Parathyroid adenoma (tissue), 2 donors: Measurements from ENCODE around the gene ERGIC2.

ENCODE experiments used
- H2AFZ ChIP-seq: fragments of 300-600 bp; sonication (generic); one replicate; pipeline ENCODE4 v1.7.0; 2017; ENCODE audit warnings: antibody characterized with exemption, mild to moderate bottlenecking
- H3K27ac ChIP-seq: fragments of 300-600 bp; sonication (generic); one replicate; pipeline ENCODE4 v1.7.0; 2017
- H3K27me3 ChIP-seq: fragments of 300-600 bp; sonication (generic); one replicate; pipeline ENCODE4 v1.7.0; 2017; ENCODE audit warnings: low read length; ENCODE audit not compliant: control insufficient read depth, insufficient read depth
- H3K36me3 ChIP-seq: fragments of 300-600 bp; sonication (generic); one replicate; pipeline ENCODE4 v1.7.0; 2017; ENCODE audit warnings: low read length; ENCODE audit not compliant: control insufficient read depth, insufficient read depth
- H3K4me1 ChIP-seq: fragments of 300-600 bp; sonication (generic); one replicate; pipeline ENCODE4 v1.7.0; 2017; ENCODE audit warnings: control low read depth
- H3K4me2 ChIP-seq: fragments of 300-600 bp; sonication (generic); one replicate; pipeline ENCODE4 v1.7.0; 2017; ENCODE audit warnings: low read length
- H3K4me3 ChIP-seq: fragments of 300-600 bp; sonication (generic); one replicate; pipeline ENCODE4 v1.7.0; 2017; ENCODE audit warnings: low read depth, low read length
- H3K79me2 ChIP-seq: fragments of 300-600 bp; sonication (generic); one replicate; pipeline ENCODE4 v1.7.0; 2017; ENCODE audit warnings: control low read depth
- H3K9ac ChIP-seq: fragments of 300-600 bp; sonication (generic); one replicate; pipeline ENCODE4 v1.7.0; 2017; ENCODE audit warnings: mild to moderate bottlenecking
- H3K9me3 ChIP-seq: fragments of 300-600 bp; sonication (generic); one replicate; pipeline ENCODE4 v1.7.0; 2017; ENCODE audit warnings: low read length; ENCODE audit not compliant: control insufficient read depth
- TF ChIP-seq, protein P1 (sequence below): fragments of 300-600 bp; sonication (generic); IDR thresholded peaks from one replicate; pipeline ENCODE4 v1.7.0; 2017; ENCODE audit warnings: antibody characterized with exemption, mild to moderate bottlenecking
- donor health status: primary hyperparathyroidism.

Gene ERGIC2

GRCh38 chr12:29322157-29322556 is 58.8 kb downstream of the ERGIC2 start:
- no peaks in the 10 kb centered on the region for H3K79me2 ChIP-seq
- H3K9me3 ChIP-seq: no peaks in the 10 kb centered on the region
- no peak overlapping the region for H3K9ac ChIP-seq
- no peak overlapping the region for H2AFZ ChIP-seq
- peaks cover 5% of the 10 kb centered on the region for H3K4me1 ChIP-seq
- H3K27ac ChIP-seq: no peak overlapping the region
- TF ChIP-seq, protein P1, sequence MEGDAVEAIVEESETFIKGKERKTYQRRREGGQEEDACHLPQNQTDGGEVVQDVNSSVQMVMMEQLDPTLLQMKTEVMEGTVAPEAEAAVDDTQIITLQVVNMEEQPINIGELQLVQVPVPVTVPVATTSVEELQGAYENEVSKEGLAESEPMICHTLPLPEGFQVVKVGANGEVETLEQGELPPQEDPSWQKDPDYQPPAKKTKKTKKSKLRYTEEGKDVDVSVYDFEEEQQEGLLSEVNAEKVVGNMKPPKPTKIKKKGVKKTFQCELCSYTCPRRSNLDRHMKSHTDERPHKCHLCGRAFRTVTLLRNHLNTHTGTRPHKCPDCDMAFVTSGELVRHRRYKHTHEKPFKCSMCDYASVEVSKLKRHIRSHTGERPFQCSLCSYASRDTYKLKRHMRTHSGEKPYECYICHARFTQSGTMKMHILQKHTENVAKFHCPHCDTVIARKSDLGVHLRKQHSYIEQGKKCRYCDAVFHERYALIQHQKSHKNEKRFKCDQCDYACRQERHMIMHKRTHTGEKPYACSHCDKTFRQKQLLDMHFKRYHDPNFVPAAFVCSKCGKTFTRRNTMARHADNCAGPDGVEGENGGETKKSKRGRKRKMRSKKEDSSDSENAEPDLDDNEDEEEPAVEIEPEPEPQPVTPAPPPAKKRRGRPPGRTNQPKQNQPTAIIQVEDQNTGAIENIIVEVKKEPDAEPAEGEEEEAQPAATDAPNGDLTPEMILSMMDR: no peak
- H3K4me2 ChIP-seq: no peak overlapping the region
- H3K4me3 ChIP-seq: no peak overlapping the region
- no peaks in the 10 kb centered on the region for H3K27me3 ChIP-seq
- no peaks in the 10 kb centered on the region for H3K36me3 ChIP-seq

- Histone ChIP-seq H3K4me2 (no peak overlapping the region), H3K9me3 (no peaks in the 10 kb centered on the region), H3K36me3 (no peaks in the 10 kb centered on the region), H3K27ac (no peak overlapping the region), H3K79me2 (no peaks in the 10 kb centered on the region), H3K4me1 (peaks cover 5% of the 10 kb centered on the region), H3K27me3 (no peaks in the 10 kb centered on the region), H2AFZ (no peak overlapping the region), H3K4me3 (no peak overlapping the region), H3K9ac (no peak overlapping the region)
- TF ChIP-seq, protein P1: no peak
These were observed 60.5 kb downstream of the ERGIC2 start for GRCh38 chr12:29320295-29321085.

DNA sequence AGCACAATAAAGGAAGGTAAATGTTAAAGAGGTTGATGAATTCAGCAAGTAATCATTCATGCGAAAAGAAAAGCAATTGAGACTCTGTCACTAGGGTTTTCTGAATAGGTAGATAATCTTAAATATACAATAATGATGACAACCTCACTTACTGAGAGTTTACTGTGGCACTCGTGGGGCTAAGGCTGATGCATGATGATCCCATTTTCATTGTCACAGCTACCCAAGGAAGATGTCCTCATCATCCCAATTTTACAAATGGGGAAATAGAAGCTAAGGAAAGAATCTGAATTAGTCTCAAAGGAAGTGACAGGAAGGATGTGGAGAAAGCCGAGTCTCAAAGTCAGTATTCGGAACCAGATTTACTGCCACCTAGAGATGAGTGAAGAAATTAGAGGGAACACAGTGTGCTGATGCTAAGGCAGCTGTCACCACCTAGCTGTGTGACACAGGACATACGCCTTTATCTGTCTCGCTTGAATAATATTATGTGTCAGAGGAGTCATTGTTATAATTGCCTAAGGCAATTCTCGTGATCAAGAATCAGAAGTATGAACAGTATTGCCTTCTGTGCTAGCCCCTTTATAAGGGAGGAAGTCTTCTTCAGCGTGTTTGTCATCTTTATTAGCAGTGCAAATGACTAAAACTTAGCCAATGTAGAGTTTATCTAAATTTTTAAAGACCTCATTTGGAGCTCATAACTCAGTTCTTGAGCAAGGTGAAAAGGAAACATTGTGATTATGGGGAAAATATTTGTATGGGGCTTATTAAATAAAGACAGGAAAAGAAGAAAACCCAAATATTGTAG is 63.2 kb downstream of the ERGIC2 start:
- Histone ChIP-seq H3K36me3 (no peaks in the 10 kb centered on the region), H3K9me3 (no peaks in the 10 kb centered on the region), H3K27me3 (no peaks in the 10 kb centered on the region), H3K9ac (no peak overlapping the region), H3K79me2 (no peaks in the 10 kb centered on the region), H2AFZ (peak overlapping the region; percentile 57), H3K4me1 (peaks cover 5% of the 10 kb centered on the region), H3K4me3 (no peak overlapping the region), H3K27ac (no peak overlapping the region), H3K4me2 (no peak overlapping the region)
- TF ChIP-seq, protein P1: peak; percentile 89

DNA sequence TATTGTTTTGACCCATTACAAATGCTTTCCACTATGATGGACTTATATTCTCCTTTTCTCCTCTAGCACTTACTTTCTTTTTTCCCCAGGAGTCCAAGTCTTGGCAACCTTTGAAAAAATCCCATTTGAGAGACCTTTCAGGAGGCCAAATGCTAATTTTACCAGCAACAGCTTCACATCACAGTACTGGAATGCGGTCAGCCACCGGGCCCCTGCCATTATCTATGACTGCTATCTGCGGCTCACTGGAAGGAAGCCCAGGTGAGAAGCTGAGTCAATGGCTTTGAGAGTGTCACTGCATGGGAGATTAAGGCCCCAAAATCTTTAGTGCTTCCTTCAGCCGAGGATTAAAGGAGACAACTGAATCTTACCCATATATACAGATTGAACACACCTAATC is 64.2 kb downstream of the ERGIC2 start:
- Histone ChIP-seq H3K27ac (no peak overlapping the region), H3K79me2 (no peaks in the 10 kb centered on the region), H3K9ac (no peak overlapping the region), H3K4me2 (peak overlapping the region; percentile 35), H3K4me3 (no peak overlapping the region), H2AFZ (peak overlapping the region; percentile 8), H3K36me3 (no peaks in the 10 kb centered on the region), H3K27me3 (no peaks in the 10 kb centered on the region), H3K9me3 (no peaks in the 10 kb centered on the region), H3K4me1 (peaks cover 5% of the 10 kb centered on the region)
- TF ChIP-seq, protein P1: no peak
